Activated T-helper 1 cell treated with Interleukin-2 at 50 U/mL for 16 hours (primary cell): ENCODE results near the gene BNC2.
"Not testable (repeated sequence)": the region's sequence is repeated elsewhere in the genome, so short reads cannot be mapped to it uniquely, and the experiment has no call there.

Experiments used
- DNase-seq: peaks from one replicate; pipeline ENCODE4 v3.0.0-alpha.2; 2020; ENCODE audit warnings: low read depth

Gene BNC2

GRCh38 chr9:16543225-16543624, 327.2 kb downstream of the BNC2 start:
- no peak for DNase-seq

- no peak for DNase-seq
Observed at GRCh38 chr9:16542290-16542689, 328.2 kb downstream of the BNC2 start.

- DNase-seq: no peak
Observed at GRCh38 chr9:16540743-16541613, 329.5 kb downstream of the BNC2 start.

GRCh38 chr9:16539626-16540025, 330.8 kb downstream of the BNC2 start:
- DNase-seq: not testable (repeated sequence)

- DNase-seq: no peak
Observed at GRCh38 chr9:16535555-16535954, 334.9 kb downstream of the BNC2 start.

- DNase-seq: no peak
Observed at GRCh38 chr9:16532681-16533450, 337.6 kb downstream of the BNC2 start.

GRCh38 chr9:16532272-16532671, 338.2 kb downstream of the BNC2 start:
- DNase-seq: no peak

GRCh38 chr9:16530669-16531642, 339.5 kb downstream of the BNC2 start:
- DNase-seq: no peak

GRCh38 chr9:16527573-16527972, 342.9 kb downstream of the BNC2 start:
- no peak for DNase-seq

GRCh38 chr9:16526380-16526779, 344.1 kb downstream of the BNC2 start:
- DNase-seq: no peak

GRCh38 chr9:16524823-16525222, 345.6 kb downstream of the BNC2 start:
- DNase-seq: no peak

- DNase-seq: no peak
Observed at GRCh38 chr9:16524078-16524477, 346.4 kb downstream of the BNC2 start.

GRCh38 chr9:16521868-16522411, 348.5 kb downstream of the BNC2 start:
- no peak for DNase-seq

GRCh38 chr9:16519001-16519400, 351.5 kb downstream of the BNC2 start:
- DNase-seq: no peak

GRCh38 chr9:16516891-16517290, 353.6 kb downstream of the BNC2 start:
- DNase-seq: no peak

- no peak for DNase-seq
Observed at GRCh38 chr9:16515879-16516301, 354.6 kb downstream of the BNC2 start.

- DNase-seq: no peak
Observed at GRCh38 chr9:16515207-16515606, 355.3 kb downstream of the BNC2 start.

- no peak for DNase-seq
Observed at GRCh38 chr9:16514131-16514530, 356.3 kb downstream of the BNC2 start.

- no peak for DNase-seq
Observed at GRCh38 chr9:16512281-16512680, 358.2 kb downstream of the BNC2 start.

- no peak for DNase-seq
Observed at GRCh38 chr9:16510482-16510881, 360.0 kb downstream of the BNC2 start.

- no peak for DNase-seq
Observed at GRCh38 chr9:16509997-16510396, 360.5 kb downstream of the BNC2 start.

GRCh38 chr9:16505199-16505598, 365.3 kb downstream of the BNC2 start:
- DNase-seq: no peak
